Left renal cortex interstitium (tissue), 4 donors: Measurements from ENCODE around the gene ABCC3. TPM values are rescaled to one million over a fixed set of nuclear protein-coding genes. Genes with fewer than 3 reads are reported as not detected.

Experiments used
- DNase-seq, 4 donors: peaks; one replicate each; pipeline ENCODE4 v3.0.0-alpha.2; 2013; ENCODE audit warnings: low read depth in 4 of 4, low spot score in 2 of 4, missing footprints in 1 of 4
- polyA plus RNA-seq, 4 donors: library from polyadenylated mRNA; unstranded; fragments of 120-200 nt; gene quantifications; one replicate each; pipeline ENCODE4 v1.2.1, GENCODE V29; 2013; ENCODE audit not compliant: insufficient read length in 4 of 4

The ABCC3 gene
- polyA plus RNA-seq, 4 donors, result 5.3 to 14.4 (median 9.4) TPM

GRCh38 chr17:50641357-50641756 is 6.7 kb downstream of the ABCC3 start:
- no peak for DNase-seq

GRCh38 chr17:50642071-50642721 is 7.5 kb downstream of the ABCC3 start:
- DNase-seq, result no peak

GRCh38 chr17:50642722-50643656 is 8.3 kb downstream of the ABCC3 start:
- no peak for DNase-seq

- DNase-seq, result no peak
Measured at GRCh38 chr17:50645748-50646682, 11.3 kb downstream of the ABCC3 start.

- no peak for DNase-seq
Measured at GRCh38 chr17:50647187-50647586, 12.5 kb downstream of the ABCC3 start.

DNA sequence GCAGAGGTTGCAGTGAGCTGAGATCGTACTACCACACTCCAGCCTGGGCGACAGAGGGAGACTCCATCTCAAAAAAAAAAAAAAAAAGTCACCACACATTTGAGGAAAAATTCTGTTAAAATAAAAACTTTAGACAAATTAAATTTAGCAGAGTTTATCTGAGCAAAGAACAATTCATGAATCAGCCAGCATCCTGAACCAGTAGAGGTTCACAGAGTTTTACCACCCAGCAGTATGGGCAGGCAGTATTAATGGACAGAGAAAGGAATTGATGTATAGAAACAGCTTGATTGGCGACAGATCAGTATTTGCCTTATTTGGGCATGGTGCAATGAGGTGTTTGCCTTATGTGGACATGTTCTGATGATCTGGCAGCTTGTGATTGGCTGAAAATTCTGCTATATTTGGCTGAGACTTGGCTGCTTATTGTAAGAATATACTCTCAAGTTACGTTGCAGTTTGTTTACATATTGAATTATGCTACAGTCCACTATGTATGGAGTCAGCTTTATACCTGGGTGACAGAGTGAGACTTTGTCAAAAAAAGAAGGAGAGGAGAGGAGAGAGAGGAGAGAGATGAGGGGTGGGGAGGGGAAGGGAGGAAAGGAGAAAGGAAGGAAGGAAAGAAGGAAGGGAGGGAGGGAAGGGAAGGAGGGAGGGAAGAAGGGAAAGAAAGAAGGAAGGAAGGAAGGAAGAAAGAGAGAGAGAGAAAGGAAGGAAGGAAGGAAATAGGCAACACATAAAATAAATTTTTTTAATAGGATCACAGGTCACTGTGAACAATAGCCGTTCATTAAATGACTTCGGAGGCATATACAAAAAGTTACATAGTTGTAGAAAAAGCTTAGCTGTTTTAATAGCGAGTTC is 14.6 kb downstream of the ABCC3 start:
- DNase-seq, result no peak

- DNase-seq, result no peak
Measured at GRCh38 chr17:50651661-50652060, 17.0 kb downstream of the ABCC3 start.

DNA sequence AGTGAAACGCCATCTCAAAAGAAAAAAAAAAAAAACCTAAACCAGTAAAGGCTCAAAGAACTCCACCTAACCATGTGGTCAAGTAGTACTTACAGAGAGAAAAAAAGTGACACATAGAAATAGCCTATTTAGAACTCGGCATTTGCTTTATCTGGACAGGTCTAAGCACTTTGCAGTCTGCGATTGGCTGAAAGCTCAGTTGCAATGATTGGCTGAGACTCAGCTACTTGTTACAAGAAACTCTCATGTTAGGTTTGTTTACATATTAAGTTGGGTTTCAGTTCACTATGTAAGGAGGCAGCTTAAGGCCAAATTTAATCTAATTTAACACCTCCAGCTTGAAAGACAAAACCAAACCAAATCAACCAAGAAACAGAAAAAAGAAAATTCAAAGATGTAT is 19.1 kb downstream of the ABCC3 start:
- DNase-seq, result no peak

DNA sequence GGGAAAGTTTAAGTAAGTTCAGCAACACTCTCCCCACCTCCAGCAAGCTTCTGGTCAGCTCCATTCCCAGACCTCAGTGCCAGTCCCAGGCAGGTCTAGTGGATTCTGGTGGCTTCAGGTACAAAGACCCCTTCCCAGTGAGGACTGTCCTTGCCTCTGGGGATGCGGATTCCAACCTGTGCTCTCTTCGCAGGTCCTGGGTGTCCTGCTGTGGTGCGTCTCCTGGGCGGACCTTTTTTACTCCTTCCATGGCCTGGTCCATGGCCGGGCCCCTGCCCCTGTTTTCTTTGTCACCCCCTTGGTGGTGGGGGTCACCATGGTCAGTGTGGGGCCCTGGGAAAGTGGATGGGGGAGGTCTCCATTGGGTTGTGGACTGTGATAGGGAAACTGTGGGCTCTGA is 21.8 kb downstream of the ABCC3 start:
- no peak for DNase-seq

- DNase-seq, result no peak
Measured at GRCh38 chr17:50657054-50657453, 22.4 kb downstream of the ABCC3 start.

DNA sequence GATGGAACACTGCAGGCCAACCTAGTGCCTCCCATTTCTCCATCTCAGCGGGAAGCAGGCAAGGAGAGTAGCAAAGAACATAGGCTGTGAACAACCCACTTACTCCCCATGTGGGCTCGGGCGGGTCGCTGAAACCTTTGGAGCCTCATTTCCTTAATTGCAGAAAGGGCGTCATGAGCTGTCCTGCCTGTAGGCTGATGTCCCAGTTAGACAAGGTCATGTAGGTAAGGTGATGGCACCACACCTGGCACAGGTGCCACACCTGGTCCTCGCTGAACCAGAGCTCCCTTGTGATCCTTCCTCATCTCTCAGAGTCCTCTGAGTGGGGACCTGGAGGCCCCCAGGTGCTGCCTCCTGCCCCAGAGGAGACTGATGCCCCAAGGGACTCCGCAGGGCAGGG is 22.9 kb downstream of the ABCC3 start:
- DNase-seq, result no peak

GRCh38 chr17:50658616-50659015 is 23.9 kb downstream of the ABCC3 start:
- no peak for DNase-seq

DNA sequence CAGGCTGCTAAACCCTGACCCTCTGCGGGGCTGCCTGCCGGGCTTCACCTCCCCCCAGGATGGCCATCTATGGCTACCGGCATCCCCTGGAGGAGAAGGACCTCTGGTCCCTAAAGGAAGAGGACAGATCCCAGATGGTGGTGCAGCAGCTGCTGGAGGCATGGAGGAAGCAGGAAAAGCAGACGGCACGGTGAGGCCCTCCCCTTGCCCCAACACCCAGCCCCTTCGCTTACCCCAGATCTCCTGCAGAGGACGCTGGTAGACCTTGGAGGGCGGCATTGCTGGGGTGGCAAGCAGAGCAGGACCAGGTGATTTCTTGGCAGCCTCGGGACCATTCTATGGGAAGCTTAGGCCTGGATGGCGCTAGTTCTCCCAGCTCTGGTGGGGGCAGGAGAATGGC is 24.5 kb downstream of the ABCC3 start:
- DNase-seq, result no peak

- DNase-seq, result no peak
Measured at GRCh38 chr17:50660042-50660886, 25.6 kb downstream of the ABCC3 start.

DNA sequence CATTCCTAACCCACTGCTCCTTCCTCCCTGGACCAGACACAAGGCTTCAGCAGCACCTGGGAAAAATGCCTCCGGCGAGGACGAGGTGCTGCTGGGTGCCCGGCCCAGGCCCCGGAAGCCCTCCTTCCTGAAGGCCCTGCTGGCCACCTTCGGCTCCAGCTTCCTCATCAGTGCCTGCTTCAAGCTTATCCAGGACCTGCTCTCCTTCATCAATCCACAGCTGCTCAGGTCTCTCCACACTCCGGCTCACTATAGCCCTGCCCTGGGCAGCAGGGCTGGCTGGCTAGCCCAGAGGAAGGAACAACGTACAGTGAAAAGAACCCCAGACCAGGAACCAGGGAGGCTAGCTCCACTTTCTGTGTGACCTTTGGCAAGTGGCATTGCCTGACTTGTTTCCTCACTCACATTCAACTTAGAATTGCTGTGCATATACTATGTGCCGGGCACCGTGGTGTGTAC is 26.2 kb downstream of the ABCC3 start:
- DNase-seq, result no peak

DNA sequence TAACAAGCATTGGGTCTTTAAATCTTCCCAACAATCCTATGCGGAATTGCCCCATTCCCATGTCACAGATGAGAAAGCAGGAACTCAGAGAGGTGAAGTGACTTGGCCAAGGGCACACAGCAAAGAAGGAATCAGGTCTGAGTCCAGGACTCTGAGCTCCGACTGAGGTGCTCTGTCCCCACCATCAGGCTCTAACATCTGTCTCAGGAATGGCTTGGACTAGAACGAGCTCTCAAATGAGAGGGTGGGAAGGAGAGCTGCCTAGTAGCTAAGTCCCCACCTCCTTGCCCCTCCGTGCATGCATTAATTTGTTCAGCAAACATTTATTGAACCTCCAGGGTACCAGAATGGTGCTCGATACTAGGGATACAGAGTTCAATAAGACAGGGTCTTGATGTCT is 26.7 kb downstream of the ABCC3 start:
- DNase-seq, result no peak

- no peak for DNase-seq
Measured at GRCh38 chr17:50661795-50662391, 27.2 kb downstream of the ABCC3 start.

DNA sequence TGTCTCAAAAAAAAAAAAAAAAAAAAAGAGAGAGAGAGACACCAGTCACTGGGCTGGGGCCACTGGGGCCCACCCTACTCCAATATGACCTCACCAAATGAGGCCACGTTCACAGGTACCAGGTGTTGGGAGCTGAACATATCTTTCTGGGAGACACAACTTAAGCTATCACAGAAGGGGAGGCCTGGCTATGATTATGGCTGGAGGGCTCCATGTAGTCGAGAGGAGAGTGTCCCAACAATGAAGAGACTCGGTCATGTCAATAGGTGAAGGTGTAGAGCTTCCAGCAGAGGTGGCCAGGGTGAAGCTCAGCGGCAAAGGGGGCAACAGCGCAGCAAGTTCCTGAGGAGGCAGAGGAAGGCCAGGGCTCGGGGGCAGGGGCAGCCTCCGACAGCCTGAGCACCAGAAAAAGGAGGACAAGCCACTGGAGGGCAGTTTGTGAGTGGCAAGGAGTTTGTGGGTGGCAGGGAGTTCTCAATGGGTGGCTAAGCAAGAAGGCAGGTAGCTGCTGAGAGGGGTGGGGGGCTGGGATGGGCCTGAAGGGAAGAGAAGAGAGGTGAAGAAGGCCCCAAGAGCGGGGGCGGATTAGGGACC is 28.0 kb downstream of the ABCC3 start:
- no peak for DNase-seq
